ENCODE results near the gene GABRB1.

GABRB1 gene

GRCh38 chr4:47167081-47168035 lies 136.0 kb downstream of the GABRB1 start:
- Histone ChIP-seq H3K4me3 (ENCODE audit: low read length, poor library complexity, severe bottlenecking) (no peak overlapping the region), H3K79me2 (ENCODE audit: insufficient read depth, low read length) (no peaks in the 10 kb centered on the region), H3K4me2 (ENCODE audit: low read depth, low read length, poor library complexity, severe bottlenecking) (no peak overlapping the region), H3K9ac (ENCODE audit: low read depth, low read length, poor library complexity, severe bottlenecking) (no peak overlapping the region), H4K20me1 (ENCODE audit: insufficient read depth, low read length, poor library complexity, severe bottlenecking) (no peaks in the 10 kb centered on the region), H3K9me2 (replicated peaks; ENCODE audit: low read depth, low read length) (no peaks in the 10 kb centered on the region), H3K27me3 (ENCODE audit: insufficient read depth, low read length, poor library complexity, severe bottlenecking) (no peaks in the 10 kb centered on the region), H3K4me1 (ENCODE audit: insufficient read depth, low read length, poor library complexity, severe bottlenecking) (no peaks in the 10 kb centered on the region), H3K36me3 (ENCODE audit: insufficient read depth, low read length) (no peaks in the 10 kb centered on the region), H3F3A (ENCODE audit: low read depth) (no peaks in the 10 kb centered on the region), H3K9me3 (ENCODE audit: insufficient read depth, low read depth, low read length) (no peaks in the 10 kb centered on the region), H2AFZ (ENCODE audit: low read length) (no peak overlapping the region)
- no peak for TF ChIP-seq EZH2phosphoT487 (IDR thresholded peaks at IDR 0.05; ENCODE audit: borderline replicate concordance)
- no peak for TF ChIP-seq CTCF (conservative IDR thresholded peaks at IDR 0.05; ENCODE audit: low read length)

GRCh38 chr4:47184083-47184482 lies 152.7 kb downstream of the GABRB1 start:
- Histone ChIP-seq H3K4me3 (ENCODE audit: low read length, poor library complexity, severe bottlenecking) (no peak overlapping the region), H3K27me3 (ENCODE audit: insufficient read depth, low read length, poor library complexity, severe bottlenecking) (no peaks in the 10 kb centered on the region), H3K36me3 (ENCODE audit: insufficient read depth, low read length) (no peaks in the 10 kb centered on the region), H3K4me2 (ENCODE audit: low read depth, low read length, poor library complexity, severe bottlenecking) (no peak overlapping the region), H3F3A (ENCODE audit: low read depth) (no peaks in the 10 kb centered on the region), H3K9me2 (replicated peaks; ENCODE audit: low read depth, low read length) (no peaks in the 10 kb centered on the region), H4K20me1 (ENCODE audit: insufficient read depth, low read length, poor library complexity, severe bottlenecking) (no peaks in the 10 kb centered on the region), H3K4me1 (ENCODE audit: insufficient read depth, low read length, poor library complexity, severe bottlenecking) (no peaks in the 10 kb centered on the region), H3K9me3 (ENCODE audit: insufficient read depth, low read depth, low read length) (no peaks in the 10 kb centered on the region), H2AFZ (ENCODE audit: low read length) (no peak overlapping the region), H3K79me2 (ENCODE audit: insufficient read depth, low read length) (no peaks in the 10 kb centered on the region), H3K9ac (ENCODE audit: low read depth, low read length, poor library complexity, severe bottlenecking) (no peak overlapping the region)
- TF ChIP-seq EZH2phosphoT487 (IDR thresholded peaks at IDR 0.05; ENCODE audit: borderline replicate concordance), result no peak
- TF ChIP-seq CTCF (conservative IDR thresholded peaks at IDR 0.05; ENCODE audit: low read length), result no peak

GRCh38 chr4:47185761-47186160 lies 154.4 kb downstream of the GABRB1 start:
- H3K36me3 ChIP-seq (ENCODE audit: insufficient read depth, low read length), result no peaks in the 10 kb centered on the region
- no peaks in the 10 kb centered on the region for H3K79me2 ChIP-seq (ENCODE audit: insufficient read depth, low read length)
- no peaks in the 10 kb centered on the region for H3F3A ChIP-seq (ENCODE audit: low read depth)
- H3K9me3 ChIP-seq (ENCODE audit: insufficient read depth, low read depth, low read length), result no peaks in the 10 kb centered on the region
- no peak overlapping the region for H2AFZ ChIP-seq (ENCODE audit: low read length)
- H3K27me3 ChIP-seq (ENCODE audit: insufficient read depth, low read length, poor library complexity, severe bottlenecking), result no peaks in the 10 kb centered on the region
- H3K4me1 ChIP-seq (ENCODE audit: insufficient read depth, low read length, poor library complexity, severe bottlenecking), result no peaks in the 10 kb centered on the region
- H3K4me3 ChIP-seq (ENCODE audit: low read length, poor library complexity, severe bottlenecking), result no peak overlapping the region
- no peaks in the 10 kb centered on the region for H4K20me1 ChIP-seq (ENCODE audit: insufficient read depth, low read length, poor library complexity, severe bottlenecking)
- no peak overlapping the region for H3K9ac ChIP-seq (ENCODE audit: low read depth, low read length, poor library complexity, severe bottlenecking)
- no peak overlapping the region for H3K4me2 ChIP-seq (ENCODE audit: low read depth, low read length, poor library complexity, severe bottlenecking)
- no peaks in the 10 kb centered on the region for H3K9me2 ChIP-seq (replicated peaks; ENCODE audit: low read depth, low read length)
- TF ChIP-seq EZH2phosphoT487 (IDR thresholded peaks at IDR 0.05; ENCODE audit: borderline replicate concordance) (no peak), CTCF (conservative IDR thresholded peaks at IDR 0.05; ENCODE audit: low read length) (no peak)

Data from Loucy (cell line).